Lung (tissue), 12 donors: Measurements from ENCODE around the gene SFXN2. TPM values are rescaled to one million over a fixed set of nuclear protein-coding genes. Genes with fewer than 3 reads are reported as not detected.

Experiments used
- ATAC-seq: fragments of 200-7000 bp; cut with Tn5 transposase; one replicate; pipeline ENCODE4 v1.9.1; 2020; ENCODE audit warnings: moderate number of reproducible peaks; ENCODE audit not compliant: insufficient read depth, low FRiP score
- DNase-seq, 3 donors: peaks; one replicate each; pipeline ENCODE4 v3.0.0-alpha.2; 2013 to 2017
- H3K27ac ChIP-seq, 2 donors: one replicate each; pipeline ENCODE4 v1.5.1; 2013; ENCODE audit warnings: mild to moderate bottlenecking in 2 of 2, moderate library complexity in 2 of 2, control low read depth in 1 of 2, inconsistent platforms in 1 of 2, low read depth in 1 of 2, low read length in 1 of 2
- H3K27me3 ChIP-seq, 3 donors: one replicate each; pipeline ENCODE4 v1.5.1; 2013; ENCODE audit warnings: low read length in 2 of 3; ENCODE audit not compliant: control insufficient read depth in 3 of 3, insufficient read depth in 3 of 3
- H3K36me3 ChIP-seq, 4 donors: one replicate each; pipeline ENCODE4 v1.5.1; 2013; ENCODE audit warnings: low read length in 4 of 4, mild to moderate bottlenecking in 1 of 4, moderate library complexity in 1 of 4; ENCODE audit not compliant: control insufficient read depth in 4 of 4, insufficient read depth in 4 of 4
- H3K4me1 ChIP-seq, 5 donors: one replicate each; pipeline ENCODE4 v1.5.1; 2013; ENCODE audit warnings: low read length in 5 of 5, mild to moderate bottlenecking in 2 of 5, moderate library complexity in 1 of 5; ENCODE audit not compliant: control insufficient read depth in 5 of 5, insufficient read depth in 5 of 5
- H3K4me3 ChIP-seq: one replicate; pipeline ENCODE4 v1.5.1; 2013; ENCODE audit warnings: mild to moderate bottlenecking, control low read depth, moderate library complexity
- H3K9ac ChIP-seq, 2 donors: one replicate each; pipeline ENCODE4 v1.5.1; 2013; ENCODE audit warnings: low read length in 2 of 2, control low read depth in 1 of 2; ENCODE audit not compliant: insufficient read depth in 1 of 2
- H3K9me3 ChIP-seq, 4 donors: one replicate each; pipeline ENCODE4 v1.5.1; 2013; ENCODE audit warnings: low read length in 3 of 4, mild to moderate bottlenecking in 1 of 4, moderate library complexity in 1 of 4; ENCODE audit not compliant: control insufficient read depth in 4 of 4, insufficient read depth in 3 of 4
- WGBS, 2 donors: extraction: QIAGEN DNeasy Blood & Tissue Kit; methylation state at CpG; one replicate each; pipeline ENCODE4 v1.1.7; 2013; 5-methylcytosine and 5-hydroxymethylcytosine counted together
- polyA plus RNA-seq, 2 donors: library from polyadenylated mRNA; stranded (reverse); fragments of 200-250 nt; gene quantifications; one replicate each; pipeline ENCODE4 v1.2.1, GENCODE V29; 2013
- total RNA-seq, 2 donors: library from RNA; depleted of rRNA in 1 of 2; stranded (reverse); fragments of >200 nt in 1 of 2; gene quantifications; one replicate each; pipeline ENCODE4 v1.2.1, GENCODE V29; 2014 to 2021
- TF ChIP-seq, protein P1 (sequence below): IDR thresholded peaks from 2 replicates; pipeline ENCODE4 v1.5.1; 2012; ENCODE audit warnings: mild to moderate bottlenecking; ENCODE audit errors: control extremely low read depth, extremely low read depth
- donor health status: control.
- donor health status: control.
- donor health status: Bipolar disorder and iron deficiency.
- donor health status: healthy.
- donor health status: DM: yes; HTN: yes; CAD: no.

Gene SFXN2
- total and polyA plus RNA-seq, 4 donors: 10.8 to 27.0 (median 14.0) TPM

GRCh38 chr10:102743078-102743587 is 28.7 kb downstream of the SFXN2 start:
- Histone ChIP-seq H3K9ac (no peak overlapping the region), H3K36me3 (no peaks in the 10 kb centered on the region), H3K9me3 (no peaks in the 10 kb centered on the region), H3K27ac (no peak overlapping the region), H3K4me1 (peaks cover 0 to 21% (median 3%) of the 10 kb centered on the region in 5 donors), H3K27me3 (peaks cover 0 to 5% (median 0%) of the 10 kb centered on the region in 3 donors), H3K4me3 (no peak overlapping the region)
- ATAC-seq (no peak), DNase-seq (no peak)
- 41 to 45% methylated on average over 7 of the region's 7 CpGs for WGBS, 2 donors
- TF ChIP-seq, protein P1, sequence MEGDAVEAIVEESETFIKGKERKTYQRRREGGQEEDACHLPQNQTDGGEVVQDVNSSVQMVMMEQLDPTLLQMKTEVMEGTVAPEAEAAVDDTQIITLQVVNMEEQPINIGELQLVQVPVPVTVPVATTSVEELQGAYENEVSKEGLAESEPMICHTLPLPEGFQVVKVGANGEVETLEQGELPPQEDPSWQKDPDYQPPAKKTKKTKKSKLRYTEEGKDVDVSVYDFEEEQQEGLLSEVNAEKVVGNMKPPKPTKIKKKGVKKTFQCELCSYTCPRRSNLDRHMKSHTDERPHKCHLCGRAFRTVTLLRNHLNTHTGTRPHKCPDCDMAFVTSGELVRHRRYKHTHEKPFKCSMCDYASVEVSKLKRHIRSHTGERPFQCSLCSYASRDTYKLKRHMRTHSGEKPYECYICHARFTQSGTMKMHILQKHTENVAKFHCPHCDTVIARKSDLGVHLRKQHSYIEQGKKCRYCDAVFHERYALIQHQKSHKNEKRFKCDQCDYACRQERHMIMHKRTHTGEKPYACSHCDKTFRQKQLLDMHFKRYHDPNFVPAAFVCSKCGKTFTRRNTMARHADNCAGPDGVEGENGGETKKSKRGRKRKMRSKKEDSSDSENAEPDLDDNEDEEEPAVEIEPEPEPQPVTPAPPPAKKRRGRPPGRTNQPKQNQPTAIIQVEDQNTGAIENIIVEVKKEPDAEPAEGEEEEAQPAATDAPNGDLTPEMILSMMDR: no peak

DNA sequence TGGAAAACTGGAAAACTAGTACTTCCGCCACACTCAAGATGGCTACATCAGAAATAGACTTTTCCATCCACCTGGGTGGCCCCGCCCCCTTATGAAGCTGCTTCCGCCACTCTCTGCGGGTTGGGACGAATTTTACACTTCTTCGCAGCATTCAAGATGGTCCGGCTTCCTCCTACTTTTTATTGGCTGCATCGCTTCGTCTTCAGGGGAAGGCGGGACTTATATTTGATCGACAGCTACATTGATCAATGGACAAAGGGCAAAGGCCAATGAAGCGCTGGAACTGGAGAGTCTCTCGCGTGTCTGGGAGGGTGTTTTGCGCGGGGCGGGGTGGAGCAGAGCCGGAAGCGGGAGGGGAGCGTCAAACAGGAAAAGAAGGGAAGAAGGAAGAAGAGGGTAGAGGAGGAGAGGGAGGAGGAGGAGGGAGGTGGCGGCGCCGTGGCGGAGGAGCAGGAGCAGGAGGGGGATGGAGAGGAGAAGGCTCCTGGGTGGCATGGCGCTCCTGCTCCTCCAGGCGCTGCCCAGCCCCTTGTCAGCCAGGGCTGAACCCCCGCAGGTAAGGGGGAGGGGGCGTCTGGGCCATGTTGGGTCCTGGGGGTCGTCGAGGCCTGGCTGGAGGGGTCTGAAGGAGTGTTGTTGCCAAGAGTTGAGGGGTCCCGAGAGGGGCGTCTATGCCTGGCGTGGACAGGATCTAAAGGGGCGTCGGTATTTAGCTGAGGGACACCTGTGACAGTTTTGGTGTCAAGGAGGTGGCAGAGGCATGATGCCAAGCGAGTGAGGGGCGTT is 29.3 kb downstream of the SFXN2 start, which contains the start of gene WBP1L:
WBP1L (plus strand) TSS at position 361 of the 786 bp plus-strand sequence; CDS start at position 467, 106 bp downstream.
- peak within 1 kb of the TSS; percentile 66 to 95 for H3K27ac ChIP-seq
- peaks cover 0 to 5% (median 0%) of the 10 kb centered on the region in 3 donors for H3K27me3 ChIP-seq
- ATAC-seq (peak; percentile 96), DNase-seq (peak; percentile 98 to 100 (median 100))
- H3K9ac ChIP-seq: peak within 1 kb of the TSS; percentile 42 to 93
- TF ChIP-seq, protein P1: no peak
- WGBS, 2 donors: 1% methylated on average over 33 to 37 of the region's 37 CpGs
- no peaks in the 10 kb centered on the region for H3K9me3 ChIP-seq
- H3K36me3 ChIP-seq: no peaks in the 10 kb centered on the region
- H3K4me1 ChIP-seq: peaks cover 0 to 21% (median 3%) of the 10 kb centered on the region in 5 donors
- peak within 1 kb of the TSS; percentile 98 for H3K4me3 ChIP-seq

- Histone ChIP-seq H3K27me3 (peaks cover 0 to 5% (median 0%) of the 10 kb centered on the region in 3 donors), H3K4me1 (peaks cover 0 to 21% (median 3%) of the 10 kb centered on the region in 5 donors), H3K27ac (peak overlapping the region in 1 of 2 donors; percentile 95), H3K9ac (peak overlapping the region; percentile 42 to 93), H3K4me3 (peak overlapping the region; percentile 98), H3K36me3 (no peaks in the 10 kb centered on the region), H3K9me3 (no peaks in the 10 kb centered on the region)
- DNase-seq (peak in 1 of 3 donors; percentile 42), ATAC-seq (no peak)
- TF ChIP-seq, protein P1: no peak
- WGBS, 2 donors: 6 to 13% methylated on average over 9 of the region's 9 CpGs
Observed at GRCh38 chr10:102744374-102745051, 30.1 kb downstream of the SFXN2 start.
